PC-9 (cell line): ENCODE data around the gene ITGA6. TPM values are rescaled to one million over a fixed set of nuclear protein-coding genes. Genes with fewer than 3 reads are reported as not detected.

Source experiments
- BruUV-seq: library from RNA; stranded (reverse); fragments of 400-500 nt; replicated peaks from 2 replicates; lab custom pipeline; 2021; lab: Mats Ljungman, UMichigan
- CTCF ChIA-PET: fragments of 300-600 bp; sonication (Branson Sonifier 250); formaldehyde crosslinking; loops from one replicate; lab custom pipeline; 2022; ENCODE audit warnings: antibody characterized with exemption; lab: Charles Lee
- POLR2A ChIA-PET: fragments of 300-600 bp; sonication (Branson Sonifier 250); formaldehyde crosslinking; loops from one replicate; lab custom pipeline; 2022; ENCODE audit warnings: antibody characterized with exemption; ENCODE audit not compliant: unreplicated experiment; lab: Charles Lee
- DNase-seq, 2 experiments: peaks; one replicate each; pipeline versions ENCODE4 v3.0.0 to v3.0.0-alpha.2; 2015 to 2022; ENCODE audit warnings: mixed read lengths in 1 of 2
- H2AFZ ChIP-seq: fragments of 200-600 bp; sonication (generic); 2 replicates; pipeline ENCODE4 v1.8.1; 2017; ENCODE audit warnings: antibody characterized with exemption
- H3F3A ChIP-seq: fragments of 200-600 bp; sonication (generic); 2 replicates; pipeline ENCODE4 v1.8.1; 2017; ENCODE audit warnings: antibody characterized with exemption, mild to moderate bottlenecking, low read depth; ENCODE audit not compliant: insufficient read depth
- H3K27ac ChIP-seq: fragments of 200-600 bp; sonication (generic); 2 replicates; pipeline ENCODE4 v1.6.1; 2016; ENCODE audit warnings: mixed run types
- H3K27me3 ChIP-seq: fragments of 200-600 bp; sonication (generic); 2 replicates; pipeline ENCODE4 v1.6.1; 2016; ENCODE audit warnings: low read depth, mixed run types; ENCODE audit not compliant: insufficient read depth
- H3K36me3 ChIP-seq: fragments of 200-600 bp; sonication (generic); 2 replicates; pipeline ENCODE4 v1.6.1; 2016; ENCODE audit warnings: low read depth, mixed run types
- H3K4me1 ChIP-seq: fragments of 200-600 bp; sonication (generic); replicated peaks from 2 replicates; pipeline ENCODE4 v1.6.1; 2016; ENCODE audit warnings: mixed run types; ENCODE audit not compliant: insufficient read depth
- H3K4me2 ChIP-seq: fragments of 200-600 bp; sonication (generic); 2 replicates; pipeline ENCODE4 v1.6.1; 2017; ENCODE audit warnings: mixed run types
- H3K4me3 ChIP-seq: fragments of 200-600 bp; sonication (generic); 2 replicates; pipeline ENCODE4 v1.6.1; 2016; ENCODE audit warnings: mixed run types
- H3K79me2 ChIP-seq: fragments of 200-600 bp; sonication (generic); 2 replicates; pipeline ENCODE4 v1.6.1; 2017; ENCODE audit warnings: low read depth, mixed run types
- H3K9me2 ChIP-seq: fragments of 200-600 bp; sonication (generic); 2 replicates; pipeline ENCODE4 v1.8.1; 2017; ENCODE audit warnings: mild to moderate bottlenecking; ENCODE audit not compliant: insufficient read depth
- H3K9me3 ChIP-seq: fragments of 200-600 bp; sonication (generic); 2 replicates; pipeline ENCODE4 v1.8.1; 2016; ENCODE audit warnings: low read depth; ENCODE audit not compliant: insufficient read depth
- H4K20me1 ChIP-seq: fragments of 200-600 bp; sonication (generic); 2 replicates; pipeline ENCODE4 v1.8.1; 2017; ENCODE audit not compliant: insufficient read depth
- CTCF ChIP-seq: fragments of 200-600 bp; sonication (generic); conservative IDR thresholded peaks from 2 replicates; pipeline ENCODE4 v1.6.1; 2017; ENCODE audit warnings: mixed run types, antibody characterized with exemption, mild to moderate bottlenecking, moderate library complexity
- EZH2 ChIP-seq: fragments of 200-600 bp; sonication (generic); IDR thresholded peaks from 2 replicates; pipeline ENCODE4 v1.8.0; 2017; ENCODE audit warnings: antibody characterized with exemption, low read depth
- intact Hi-C: fragments of 100-400 bp; cut with micrococcal nuclease; formaldehyde crosslinking; loops from one replicate; pipeline ENCODE4 v1.10.0; 2022; ENCODE audit not compliant: unreplicated experiment
- total RNA-seq: library from RNA; stranded (reverse); gene quantifications from 2 replicates; pipeline ENCODE4 v1.2.3, GENCODE V29; 2021

ITGA6 gene
- total RNA-seq, 1 experiment from 2014 or later: 213 TPM

GRCh38 chr2:172554352-172555271 lies 127.2 kb downstream of the ITGA6 start:
- no TSS peak for BruUV-seq
- H2AFZ ChIP-seq: peak overlapping the region; percentile 89
- DNase-seq: no peak
- no peaks in the 10 kb centered on the region for H4K20me1 ChIP-seq
- peaks cover 26% of the 10 kb centered on the region; the same call in 1 of the 2 replicates for H3F3A ChIP-seq
- POLR2A ChIA-PET: interaction anchor here (0.6 to 0.8 kb wide), 2 partner anchors 43 to 302 kb away, joined by 4 to 6 read pairs; no protein-coding TSS in a partner anchor
- TF ChIP-seq EZH2 (no peak), CTCF (no peak)
- H3K79me2 ChIP-seq: peaks cover 32% of the 10 kb centered on the region
- H3K27ac ChIP-seq: no peak overlapping the region
- H3K4me2 ChIP-seq: peak overlapping the region; percentile 82
- CTCF ChIA-PET: interaction anchor here (0.5 to 0.7 kb wide), 2 partner anchors 14 to 851 kb away, joined by 3 to 5 read pairs; no protein-coding TSS in a partner anchor
- intact Hi-C loops: loop anchor here (2.0 to 5.0 kb wide), 7 partner anchors 72 to 867 kb away; partner anchors contain the start of gene DYNC1I2
- no peaks in the 10 kb centered on the region for H3K9me3 ChIP-seq
- H3K4me3 ChIP-seq: peak overlapping the region; percentile 75; the same call in 1 of the 2 replicates
- H3K36me3 ChIP-seq: no peaks in the 10 kb centered on the region
- peaks cover 61% of the 10 kb centered on the region for H3K4me1 ChIP-seq
- H3K27me3 ChIP-seq: no peaks in the 10 kb centered on the region
- H3K9me2 ChIP-seq: no peaks in the 10 kb centered on the region

- BruUV-seq: TSS peak; percentile 81
- no peak for DNase-seq
- no peaks in the 10 kb centered on the region for H3K27me3 ChIP-seq
- H4K20me1 ChIP-seq: no peaks in the 10 kb centered on the region
- intact Hi-C loops: loop anchor here (2.0 to 5.0 kb wide), 7 partner anchors 73 to 868 kb away; partner anchors contain the start of gene DYNC1I2
- peak overlapping the region; percentile 32 for H3K27ac ChIP-seq
- no peaks in the 10 kb centered on the region for H3K36me3 ChIP-seq
- no peaks in the 10 kb centered on the region for H3K9me2 ChIP-seq
- peak overlapping the region; percentile 75 for H3K4me3 ChIP-seq
- H2AFZ ChIP-seq: peak overlapping the region; percentile 89
- peak overlapping the region; percentile 82 for H3K4me2 ChIP-seq
- no peaks in the 10 kb centered on the region for H3K9me3 ChIP-seq
- H3F3A ChIP-seq: peaks cover 26% of the 10 kb centered on the region; the same call in 1 of the 2 replicates
- CTCF ChIA-PET: interaction anchor here (0.7 kb wide), 1 partner anchor 851 kb away, joined by 3 read pairs; no protein-coding TSS in a partner anchor
- H3K79me2 ChIP-seq: peaks cover 35% of the 10 kb centered on the region
- POLR2A ChIA-PET: interaction anchor here (0.6 to 0.8 kb wide), 2 partner anchors 43 to 302 kb away, joined by 4 to 6 read pairs; no protein-coding TSS in a partner anchor
- H3K4me1 ChIP-seq: peaks cover 61% of the 10 kb centered on the region
- no peak for TF ChIP-seq CTCF
- no peak for TF ChIP-seq EZH2
Measured at GRCh38 chr2:172555272-172555521, 127.8 kb downstream of the ITGA6 start.

Other genes with a start within 250 kb of the ITGA6 start
- 15.9 and 18.5 TPM in 2 replicates for gene PDK1, start 128.5 kb downstream of the ITGA6 start, total RNA-seq